Stimulated activated CD8-positive, alpha-beta memory T cell treated with anti-CD3 and anti-CD28 coated beads, Interleukin-15, amount 100 ng/mL, for 24 hours (primary cell): ENCODE data around the gene TAF11L6.
"Not testable (repeated sequence)": the region's sequence is repeated elsewhere in the genome, so short reads cannot be mapped to it uniquely, and the experiment has no call there.

Source experiments
- DNase-seq: peaks from one replicate; pipeline ENCODE4 v3.0.0-alpha.2; 2020; ENCODE audit warnings: low read depth

Gene TAF11L6

GRCh38 chr5:17528369-17528768, at the start of gene TAF11L6:
TSS of gene TAF11L6 (plus strand) at chr5:17528669.
- not testable (repeated sequence) for DNase-seq

GRCh38 chr5:17481378-17481777, 47.1 kb upstream of the TAF11L6 start:
- DNase-seq, result no peak

- DNase-seq, result no peak
Measured at GRCh38 chr5:17482790-17483189, 45.7 kb upstream of the TAF11L6 start.

- DNase-seq, result not testable (repeated sequence)
Measured at GRCh38 chr5:17486464-17487173, 41.9 kb upstream of the TAF11L6 start.

GRCh38 chr5:17487174-17487512, 41.3 kb upstream of the TAF11L6 start:
- DNase-seq, result no peak

GRCh38 chr5:17491257-17491656, 37.2 kb upstream of the TAF11L6 start:
- not testable (repeated sequence) for DNase-seq

GRCh38 chr5:17492770-17493169, 35.7 kb upstream of the TAF11L6 start:
- DNase-seq, result no peak

GRCh38 chr5:17497446-17497845, 31.0 kb upstream of the TAF11L6 start:
- no peak for DNase-seq

- not testable (repeated sequence) for DNase-seq
Measured at GRCh38 chr5:17497931-17498330, 30.5 kb upstream of the TAF11L6 start, which contains the start of gene TAF11L2. TSS of gene TAF11L2 (plus strand) at chr5:17498231.

GRCh38 chr5:17511775-17512325, 16.6 kb upstream of the TAF11L6 start:
- DNase-seq, result no peak

- DNase-seq, result peak; percentile 5
Measured at GRCh38 chr5:17517526-17517925, 10.9 kb upstream of the TAF11L6 start.

GRCh38 chr5:17518067-17518466, 10.4 kb upstream of the TAF11L6 start, which contains the start of gene TAF11L3:
TSS of gene TAF11L3 (plus strand) at chr5:17518367.
- not testable (repeated sequence) for DNase-seq

- DNase-seq, result not testable (repeated sequence)
Measured at GRCh38 chr5:17519508-17519907, 9.0 kb upstream of the TAF11L6 start.

GRCh38 chr5:17521501-17521900, 7.0 kb upstream of the TAF11L6 start, which contains the start of gene TAF11L4:
TSS of gene TAF11L4 (plus strand) at chr5:17521801.
- not testable (repeated sequence) for DNase-seq

GRCh38 chr5:17524935-17525334, 3.5 kb upstream of the TAF11L6 start, which contains the start of gene TAF11L5:
TSS of gene TAF11L5 (plus strand) at chr5:17525235.
- DNase-seq, result not testable (repeated sequence)

GRCh38 chr5:17526504-17526903, 2.0 kb upstream of the TAF11L6 start:
- DNase-seq, result not testable (repeated sequence)
